GM21576 (cell line): ENCODE measurements around the gene MED10.

ENCODE experiments used
- ATAC-seq: cut with Tn5 transposase; IDR thresholded peaks from one replicate; pipeline ENCODE4 v1.9.1; 2021; ENCODE audit warnings: mild to moderate bottlenecking, moderate library complexity; ENCODE audit not compliant: unreplicated experiment

Gene MED10

GRCh38 chr5:6377905-6378765, at the start of gene MED10:
MED10 (minus strand) TSS chr5:6378547; CDS start chr5:6378483, 64 bp downstream.
- ATAC-seq = peak; percentile 98

GRCh38 chr5:6427694-6428093, 49.3 kb upstream of the MED10 start:
- ATAC-seq = no peak

GRCh38 chr5:6424700-6425099, 46.4 kb upstream of the MED10 start:
- no peak for ATAC-seq

- ATAC-seq = no peak
These were observed 45.8 kb upstream of the MED10 start for GRCh38 chr5:6424110-6424659.

GRCh38 chr5:6423327-6424109, 45.2 kb upstream of the MED10 start:
- ATAC-seq = no peak

- ATAC-seq = no peak
These were observed 41.0 kb upstream of the MED10 start for GRCh38 chr5:6419340-6419852.

- no peak for ATAC-seq
These were observed 40.4 kb upstream of the MED10 start for GRCh38 chr5:6418679-6419276.

GRCh38 chr5:6417657-6418056, 39.3 kb upstream of the MED10 start:
- no peak for ATAC-seq

- ATAC-seq = no peak
These were observed 34.5 kb upstream of the MED10 start for GRCh38 chr5:6412811-6413210.

GRCh38 chr5:6411141-6411540, 32.8 kb upstream of the MED10 start:
- no peak for ATAC-seq

GRCh38 chr5:6410421-6410820, 32.1 kb upstream of the MED10 start:
- no peak for ATAC-seq

- no peak for ATAC-seq
These were observed 30.5 kb upstream of the MED10 start for GRCh38 chr5:6408627-6409446.

- ATAC-seq = no peak
These were observed 29.9 kb upstream of the MED10 start for GRCh38 chr5:6408260-6408596.

- no peak for ATAC-seq
These were observed 29.4 kb upstream of the MED10 start for GRCh38 chr5:6407558-6408259.

GRCh38 chr5:6405591-6405990, 27.2 kb upstream of the MED10 start:
- ATAC-seq = no peak

- no peak for ATAC-seq
These were observed 25.8 kb upstream of the MED10 start for GRCh38 chr5:6404129-6404528.

GRCh38 chr5:6403416-6403815, 25.1 kb upstream of the MED10 start:
- no peak for ATAC-seq

GRCh38 chr5:6402939-6403338, 24.6 kb upstream of the MED10 start:
- no peak for ATAC-seq

- no peak for ATAC-seq
These were observed 23.1 kb upstream of the MED10 start for GRCh38 chr5:6401410-6401809.
